ENCODE results near the gene ZNF573.

DNA sequence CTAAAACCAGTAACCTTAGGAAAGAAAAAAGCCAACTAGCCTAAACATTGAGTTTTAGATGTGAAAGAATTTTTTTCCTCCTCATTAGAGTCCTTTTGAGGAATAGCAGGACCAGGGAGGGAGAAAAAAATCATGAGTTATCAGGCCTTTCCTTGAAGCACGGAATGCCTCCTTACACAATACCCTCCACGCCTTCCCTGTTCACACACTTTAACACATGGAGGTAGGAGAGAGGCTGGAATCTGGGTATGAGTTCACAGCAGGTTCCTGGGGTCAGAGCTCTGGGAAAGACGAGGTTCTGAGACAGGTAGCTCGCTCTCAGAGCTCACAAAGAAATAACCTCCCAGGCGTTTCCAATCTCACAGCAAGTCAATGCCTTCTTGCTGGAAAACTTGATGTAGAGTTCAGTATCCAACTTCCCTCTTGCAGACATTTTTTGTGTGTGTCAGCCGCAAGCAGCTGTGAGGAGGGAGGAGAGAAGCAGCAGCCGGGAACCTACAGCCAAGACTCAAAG, 716 bp downstream of the ZNF573 start:
- no peak for TF ChIP-seq FOXM1 (IDR thresholded peaks at IDR 0.05; ENCODE audit: borderline replicate concordance, low read depth)
- TF ChIP-seq EP300 (IDR thresholded peaks at IDR 0.05; ENCODE audit: borderline replicate concordance), result no peak
- TF ChIP-seq, protein P1, sequence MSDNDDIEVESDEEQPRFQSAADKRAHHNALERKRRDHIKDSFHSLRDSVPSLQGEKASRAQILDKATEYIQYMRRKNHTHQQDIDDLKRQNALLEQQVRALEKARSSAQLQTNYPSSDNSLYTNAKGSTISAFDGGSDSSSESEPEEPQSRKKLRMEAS (IDR thresholded peaks at IDR 0.05), result no peak
- no peak for TF ChIP-seq YY1 (IDR thresholded peaks at IDR 0.05; ENCODE audit: low read depth)
- TF ChIP-seq EGR1 (IDR thresholded peaks at IDR 0.05), result no peak
- TF ChIP-seq TAF1 (IDR thresholded peaks at IDR 0.05; ENCODE audit: low read depth), result no peak
- TF ChIP-seq TEAD4 (IDR thresholded peaks at IDR 0.05), result no peak
- TF ChIP-seq, protein P2, sequence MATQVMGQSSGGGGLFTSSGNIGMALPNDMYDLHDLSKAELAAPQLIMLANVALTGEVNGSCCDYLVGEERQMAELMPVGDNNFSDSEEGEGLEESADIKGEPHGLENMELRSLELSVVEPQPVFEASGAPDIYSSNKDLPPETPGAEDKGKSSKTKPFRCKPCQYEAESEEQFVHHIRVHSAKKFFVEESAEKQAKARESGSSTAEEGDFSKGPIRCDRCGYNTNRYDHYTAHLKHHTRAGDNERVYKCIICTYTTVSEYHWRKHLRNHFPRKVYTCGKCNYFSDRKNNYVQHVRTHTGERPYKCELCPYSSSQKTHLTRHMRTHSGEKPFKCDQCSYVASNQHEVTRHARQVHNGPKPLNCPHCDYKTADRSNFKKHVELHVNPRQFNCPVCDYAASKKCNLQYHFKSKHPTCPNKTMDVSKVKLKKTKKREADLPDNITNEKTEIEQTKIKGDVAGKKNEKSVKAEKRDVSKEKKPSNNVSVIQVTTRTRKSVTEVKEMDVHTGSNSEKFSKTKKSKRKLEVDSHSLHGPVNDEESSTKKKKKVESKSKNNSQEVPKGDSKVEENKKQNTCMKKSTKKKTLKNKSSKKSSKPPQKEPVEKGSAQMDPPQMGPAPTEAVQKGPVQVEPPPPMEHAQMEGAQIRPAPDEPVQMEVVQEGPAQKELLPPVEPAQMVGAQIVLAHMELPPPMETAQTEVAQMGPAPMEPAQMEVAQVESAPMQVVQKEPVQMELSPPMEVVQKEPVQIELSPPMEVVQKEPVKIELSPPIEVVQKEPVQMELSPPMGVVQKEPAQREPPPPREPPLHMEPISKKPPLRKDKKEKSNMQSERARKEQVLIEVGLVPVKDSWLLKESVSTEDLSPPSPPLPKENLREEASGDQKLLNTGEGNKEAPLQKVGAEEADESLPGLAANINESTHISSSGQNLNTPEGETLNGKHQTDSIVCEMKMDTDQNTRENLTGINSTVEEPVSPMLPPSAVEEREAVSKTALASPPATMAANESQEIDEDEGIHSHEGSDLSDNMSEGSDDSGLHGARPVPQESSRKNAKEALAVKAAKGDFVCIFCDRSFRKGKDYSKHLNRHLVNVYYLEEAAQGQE (IDR thresholded peaks at IDR 0.05; ENCODE audit: low read depth), result no peak
- TF ChIP-seq CEBPB (IDR thresholded peaks at IDR 0.05), result no peak
- no peak for TF ChIP-seq RAD21 (IDR thresholded peaks at IDR 0.05; ENCODE audit: low read depth)
- no peak for TF ChIP-seq CREB1 (IDR thresholded peaks at IDR 0.05; ENCODE audit: low read depth)

All from Ishikawa (cell line).